Right lobe of liver (tissue), 4 donors: ENCODE results near the gene GAS6.

Experiments used
- CTCF ChIP-seq, 4 donors: fragments of 200-600 bp in 3 of 4; fragments of 450-650 bp in 1 of 4; IDR thresholded peaks; one replicate each; pipeline versions ENCODE4 v1.5.1 to v1.8.0; 2016 to 2022; ENCODE audit warnings: antibody characterized with exemption in 4 of 4, mild to moderate bottlenecking in 2 of 4
- POLR2A ChIP-seq: fragments of 450-650 bp; IDR thresholded peaks from one replicate; pipeline ENCODE4 v1.6.1; 2017; ENCODE audit warnings: antibody characterized with exemption, mild to moderate bottlenecking
- donor health status: DM: no; HTN: no; CAD: no.
- donor health status: DM: no; HTN: no; CAD: no.
- donor health status: DM: no; HTN: yes; CAD: no.

DNA sequence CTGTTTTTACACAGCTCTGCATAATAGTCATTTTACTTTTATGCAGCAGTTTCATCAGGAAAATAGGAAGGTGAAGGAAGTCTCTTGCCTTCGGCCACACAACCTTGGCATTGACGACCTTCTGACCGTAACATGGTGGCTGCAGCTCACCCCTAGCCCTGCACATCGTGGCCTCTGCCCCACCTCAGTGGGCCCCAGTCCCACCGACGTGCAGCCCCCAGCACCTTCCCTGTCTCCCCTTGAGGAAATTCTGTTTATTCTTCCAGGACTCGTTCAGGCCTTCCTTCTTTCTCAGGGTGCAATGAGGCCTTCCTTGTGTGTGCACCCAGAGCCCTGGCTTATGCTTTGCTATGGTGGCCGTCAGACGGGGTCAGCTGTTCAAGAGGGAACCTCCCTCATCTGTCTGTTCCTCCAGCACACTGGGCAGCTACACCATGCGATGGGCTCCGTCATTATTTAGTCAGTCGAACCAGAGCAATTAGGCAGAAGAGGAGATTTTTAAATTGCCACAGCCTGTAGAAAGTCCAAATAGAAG is 71.6 kb downstream of the GAS6 start:
- TF ChIP-seq CTCF (IDR thresholded peaks at IDR 0.05) (no peak), POLR2A (no peak)
